HG03066 (cell line): ENCODE measurements around the gene CSRNP3.

Experiments used
- ATAC-seq: cut with Tn5 transposase; IDR thresholded peaks from one replicate; pipeline ENCODE4 v1.9.1; 2021; ENCODE audit warnings: low read depth; ENCODE audit not compliant: unreplicated experiment

CSRNP3 gene

GRCh38 chr2:165666605-165667004, 197.1 kb downstream of the CSRNP3 start:
- ATAC-seq: no peak

- no peak for ATAC-seq
Measured at GRCh38 chr2:165667375-165667774, 197.9 kb downstream of the CSRNP3 start.

DNA sequence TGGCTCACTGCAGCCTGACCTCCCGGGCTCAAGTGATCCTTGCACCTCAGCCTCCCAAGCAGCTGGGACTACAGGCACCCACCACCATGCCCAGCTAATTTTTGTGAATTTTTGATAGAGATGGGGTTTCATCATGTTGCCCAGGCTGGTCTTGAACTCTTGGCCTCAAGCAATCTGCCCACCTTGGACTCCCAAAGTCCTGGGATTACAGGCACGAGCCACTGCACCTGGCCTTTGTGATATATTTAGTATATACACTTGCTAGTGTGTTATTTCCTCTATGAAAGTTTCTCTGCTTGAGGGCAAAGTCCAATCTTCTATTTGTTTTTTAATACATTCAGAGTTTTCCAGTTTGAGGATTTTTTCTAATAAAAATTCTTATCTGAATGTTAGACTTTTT, 205.3 kb downstream of the CSRNP3 start:
- no peak for ATAC-seq

GRCh38 chr2:165675551-165675968, 206.1 kb downstream of the CSRNP3 start:
- no peak for ATAC-seq

DNA sequence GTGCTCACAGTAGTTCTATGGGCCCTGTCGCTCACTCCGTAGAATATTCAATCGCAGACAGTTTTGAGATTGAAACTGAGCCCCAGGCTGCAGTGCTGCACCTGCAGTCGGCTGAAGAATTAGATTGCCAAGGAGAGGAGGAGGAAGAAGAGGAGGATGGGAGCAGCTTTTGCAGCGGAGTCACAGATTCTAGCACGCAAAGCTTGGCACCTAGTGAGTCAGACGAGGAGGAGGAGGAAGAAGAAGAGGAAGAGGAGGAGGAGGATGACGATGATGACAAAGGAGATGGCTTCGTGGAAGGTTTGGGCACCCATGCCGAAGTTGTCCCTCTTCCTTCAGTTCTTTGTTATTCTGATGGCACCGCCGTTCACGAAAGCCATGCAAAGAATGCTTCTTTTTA, 209.4 kb downstream of the CSRNP3 start:
- no peak for ATAC-seq

DNA sequence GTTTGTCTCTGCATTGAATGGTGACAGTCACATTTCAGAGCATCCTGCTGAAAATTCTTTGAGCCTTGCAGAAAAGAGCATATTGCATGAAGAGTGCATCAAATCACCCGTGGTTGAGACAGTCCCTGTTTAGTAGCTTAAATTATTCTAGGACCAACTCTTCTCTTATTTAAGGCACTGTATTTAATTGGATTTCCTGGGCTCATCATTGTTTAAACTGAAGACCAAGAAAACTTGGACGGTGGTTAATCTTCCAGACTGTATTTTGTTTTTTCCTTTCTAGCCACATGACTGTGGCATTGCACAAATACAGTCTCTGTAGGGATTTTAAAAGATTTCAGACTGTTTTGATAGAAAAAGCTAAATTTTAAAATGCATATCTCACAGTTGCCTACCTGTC, 210.1 kb downstream of the CSRNP3 start:
- no peak for ATAC-seq

DNA sequence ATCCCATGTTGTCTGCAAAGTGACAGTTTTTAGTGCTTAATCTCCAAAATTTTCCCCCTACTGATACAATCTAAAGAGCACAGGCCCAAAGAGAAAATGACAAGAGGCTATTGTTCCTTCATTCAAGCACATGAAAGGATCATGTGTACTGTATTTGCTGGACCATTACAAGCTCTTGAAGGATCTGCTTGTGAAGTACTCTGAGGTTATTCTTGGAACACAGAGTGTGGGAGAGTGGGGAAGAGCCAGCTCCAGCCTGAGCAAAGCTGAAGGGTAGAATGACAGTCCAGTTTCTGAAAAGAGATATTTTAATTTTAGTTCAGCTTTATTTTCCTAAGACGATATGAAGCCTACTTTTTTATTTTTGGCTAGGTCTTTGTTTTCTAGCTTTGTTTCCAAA, 212.3 kb downstream of the CSRNP3 start:
- ATAC-seq: no peak

DNA sequence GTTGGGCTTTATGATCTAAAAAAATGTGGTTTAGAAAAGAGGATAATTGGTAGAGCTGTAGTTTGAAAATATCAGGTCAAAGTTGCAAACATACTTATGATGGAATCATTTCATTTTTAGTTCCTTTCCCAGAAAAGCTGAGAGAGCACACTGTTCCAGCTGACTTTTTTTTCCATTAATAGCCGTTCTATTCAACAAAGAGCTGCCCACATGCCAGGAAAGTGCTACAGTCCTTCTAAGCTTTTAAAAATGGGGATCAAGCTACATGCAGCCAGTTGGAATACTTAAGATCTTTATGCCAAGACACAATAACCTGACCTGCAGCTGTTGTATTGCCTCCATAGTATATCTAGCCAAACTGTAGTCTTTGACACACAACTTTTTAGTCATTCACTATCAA, 213.0 kb downstream of the CSRNP3 start:
- no peak for ATAC-seq

GRCh38 chr2:165686800-165687199, 217.3 kb downstream of the CSRNP3 start:
- no peak for ATAC-seq

- ATAC-seq: no peak
Measured at GRCh38 chr2:165687426-165688002, 218.0 kb downstream of the CSRNP3 start.

GRCh38 chr2:165691615-165692014, 222.1 kb downstream of the CSRNP3 start:
- no peak for ATAC-seq

- no peak for ATAC-seq
Measured at GRCh38 chr2:165692906-165693305, 223.4 kb downstream of the CSRNP3 start.

DNA sequence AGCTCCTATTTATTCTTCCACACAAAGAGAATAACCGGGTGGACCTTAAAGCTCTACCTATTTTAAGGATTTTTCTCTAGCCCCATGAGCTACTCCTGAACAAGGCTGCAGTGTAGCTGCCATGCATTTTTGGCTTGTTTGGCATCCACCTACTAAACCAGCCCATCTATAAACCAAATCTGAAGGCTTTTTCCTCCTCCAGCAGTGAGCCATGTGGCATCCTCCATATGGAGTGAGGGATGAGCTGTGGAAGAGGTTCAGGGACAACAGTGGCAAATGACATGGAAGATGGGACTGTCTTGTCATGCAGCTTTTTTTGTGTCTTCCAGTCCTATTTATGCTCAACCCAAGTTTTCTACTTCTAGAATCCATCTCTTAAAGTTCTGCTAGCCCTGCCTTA, 224.3 kb downstream of the CSRNP3 start:
- no peak for ATAC-seq

- ATAC-seq: no peak
Measured at GRCh38 chr2:165697748-165698443, 228.4 kb downstream of the CSRNP3 start.

- peak; percentile 75 for ATAC-seq
Measured at GRCh38 chr2:165698444-165698884, 229.0 kb downstream of the CSRNP3 start.

DNA sequence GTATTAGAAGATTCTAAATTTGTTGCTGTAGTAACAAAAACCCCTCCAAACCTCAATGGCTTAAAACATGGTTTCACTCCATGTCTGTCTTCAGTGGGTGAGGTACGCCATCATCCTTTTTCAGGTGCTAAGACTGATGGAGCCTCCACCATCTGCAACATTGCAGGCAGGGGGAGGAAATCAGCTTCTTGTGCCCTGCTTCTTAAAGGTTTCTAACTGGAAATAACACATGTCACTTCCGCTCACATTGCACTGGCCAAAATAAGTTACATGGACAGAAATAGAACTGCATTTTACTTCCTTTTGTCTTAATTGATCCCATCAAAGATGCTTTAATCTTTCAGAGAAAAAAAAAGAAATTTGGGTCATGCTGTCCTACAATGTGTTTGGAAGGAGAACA, 230.4 kb downstream of the CSRNP3 start:
- ATAC-seq: no peak

DNA sequence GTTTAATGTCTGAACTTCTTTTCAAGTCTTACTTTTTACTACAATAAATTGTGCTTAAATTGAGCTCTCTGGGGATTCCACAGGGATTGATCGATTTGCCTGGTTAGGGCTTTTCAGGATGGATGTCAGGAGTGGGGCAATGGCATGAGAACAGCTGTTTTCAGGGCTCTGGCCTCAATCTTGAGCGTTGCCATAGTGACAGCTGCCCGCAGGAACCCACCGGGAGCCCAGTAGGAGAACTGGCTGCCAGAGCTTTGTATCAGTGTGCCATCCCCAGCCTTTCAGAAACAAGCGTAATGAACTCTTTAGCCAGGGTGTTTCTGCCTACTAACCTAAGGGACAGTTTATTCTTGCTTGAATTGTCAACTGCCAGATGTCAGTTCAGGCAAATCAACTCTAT, 231.0 kb downstream of the CSRNP3 start:
- no peak for ATAC-seq

GRCh38 chr2:165701147-165701546, 231.6 kb downstream of the CSRNP3 start:
- ATAC-seq: no peak

DNA sequence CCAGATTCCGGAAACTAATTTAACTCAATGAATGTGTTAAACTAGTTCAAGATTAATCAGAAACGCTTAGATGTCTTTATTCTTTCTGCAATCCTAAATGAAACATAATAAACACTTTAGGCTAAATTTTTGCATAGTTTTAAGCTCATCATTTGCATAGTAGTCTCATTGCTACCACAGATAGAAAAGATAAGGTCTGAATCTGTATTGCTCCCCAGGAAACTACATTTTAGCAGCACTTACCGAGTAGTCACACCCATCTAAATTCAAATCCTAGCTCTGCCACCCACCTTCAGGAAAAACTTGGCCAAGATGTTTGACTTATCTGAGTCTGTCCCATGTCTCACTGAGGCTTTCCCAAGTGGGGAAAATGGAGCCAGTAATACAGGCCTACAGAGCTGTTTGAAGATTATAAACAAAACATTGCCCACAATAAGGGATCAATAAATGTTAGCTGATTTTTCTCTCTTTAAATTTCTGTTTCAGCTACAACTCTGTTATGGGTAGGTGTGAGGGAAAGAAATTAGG, 237.5 kb downstream of the CSRNP3 start:
- no peak for ATAC-seq

DNA sequence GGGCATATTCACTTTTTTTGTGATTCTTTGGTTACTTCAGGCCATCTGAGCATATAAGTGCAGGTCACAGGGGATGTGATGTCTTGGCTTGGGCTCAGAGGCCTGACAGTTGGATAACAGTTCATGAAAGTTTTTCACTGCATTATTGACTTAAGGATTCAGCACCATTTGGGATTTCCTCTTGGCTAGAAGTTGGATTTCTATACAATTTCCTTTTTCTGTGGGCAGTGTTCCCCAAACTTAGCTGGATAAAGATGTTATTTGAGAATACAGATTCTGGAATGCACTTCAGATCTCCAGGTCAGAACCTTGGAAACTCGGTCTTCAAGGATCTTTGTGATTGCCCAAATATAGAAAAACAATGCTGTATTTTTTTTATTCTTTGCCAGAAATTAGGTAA, 246.6 kb downstream of the CSRNP3 start:
- ATAC-seq: no peak

DNA sequence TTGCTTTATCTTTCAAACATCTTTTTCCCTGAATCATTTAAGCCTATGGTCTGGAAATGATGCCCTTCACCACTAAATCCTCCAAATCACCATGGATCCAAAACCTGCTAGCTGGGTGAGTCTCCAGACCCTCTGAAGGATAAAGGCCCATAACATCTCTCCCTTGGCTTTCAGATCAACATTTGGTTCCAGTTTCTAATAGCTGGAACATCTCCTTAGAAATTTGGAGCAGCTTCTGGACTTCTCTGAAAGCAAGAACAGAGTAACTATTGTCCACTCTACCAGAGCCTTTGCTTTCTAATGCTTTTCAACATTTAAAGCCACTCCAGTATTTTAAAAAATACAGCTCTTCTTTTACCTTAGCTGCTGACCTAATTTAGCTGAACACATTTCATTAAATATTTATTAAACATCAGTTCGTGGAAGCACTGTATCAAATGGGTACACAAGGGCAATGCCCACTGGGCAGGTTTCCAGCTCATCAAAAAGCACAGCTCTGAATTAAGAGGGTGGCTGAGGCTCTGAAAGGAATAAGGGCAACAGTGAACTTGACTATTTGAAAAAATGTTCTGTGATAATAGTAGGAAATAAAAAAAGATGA, 249.2 kb downstream of the CSRNP3 start:
- no peak for ATAC-seq

- ATAC-seq: no peak
Measured at GRCh38 chr2:165720511-165720910, 251.0 kb downstream of the CSRNP3 start.
